Ishikawa (cell line): ENCODE measurements around the gene TRIL.

Experiments
- CEBPB ChIP-seq: IDR thresholded peaks from 2 replicates; pipeline ENCODE4 v1.6.1; 2012
- CREB1 ChIP-seq: IDR thresholded peaks from 2 replicates; pipeline ENCODE4 v1.6.1; 2012; ENCODE audit warnings: low read depth
- EGR1 ChIP-seq: IDR thresholded peaks from 2 replicates; pipeline ENCODE4 v1.6.1; 2012
- EP300 ChIP-seq: IDR thresholded peaks from 2 replicates; pipeline ENCODE4 v1.6.1; 2012; ENCODE audit warnings: borderline replicate concordance
- FOXM1 ChIP-seq: IDR thresholded peaks from 2 replicates; pipeline ENCODE4 v1.6.1; 2012; ENCODE audit warnings: low read depth, borderline replicate concordance
- MAX ChIP-seq: IDR thresholded peaks from 2 replicates; pipeline ENCODE4 v1.6.1; 2012
- NFIC ChIP-seq: IDR thresholded peaks from 2 replicates; pipeline ENCODE4 v1.6.1; 2012
- RAD21 ChIP-seq: IDR thresholded peaks from 2 replicates; pipeline ENCODE4 v1.6.1; 2012; ENCODE audit warnings: low read depth
- TAF1 ChIP-seq: IDR thresholded peaks from 2 replicates; pipeline ENCODE4 v1.6.1; 2012; ENCODE audit warnings: low read depth, mild to moderate bottlenecking
- TCF12 ChIP-seq: IDR thresholded peaks from 2 replicates; pipeline ENCODE4 v1.6.1; 2012; ENCODE audit warnings: low read depth
- TEAD4 ChIP-seq: IDR thresholded peaks from 2 replicates; pipeline ENCODE4 v1.6.1; 2012
- USF1 ChIP-seq: IDR thresholded peaks from 2 replicates; pipeline ENCODE4 v1.6.1; 2012
- YY1 ChIP-seq: IDR thresholded peaks from 2 replicates; pipeline ENCODE4 v1.6.1; 2012; ENCODE audit warnings: low read depth
- ZBTB7A ChIP-seq: IDR thresholded peaks from 2 replicates; pipeline ENCODE4 v1.6.1; 2012; ENCODE audit warnings: low read depth
- TF ChIP-seq, protein P1 (sequence below): IDR thresholded peaks from 2 replicates; pipeline ENCODE4 v1.6.1; 2012; ENCODE audit warnings: low read depth, mild to moderate bottlenecking

The TRIL gene

DNA sequence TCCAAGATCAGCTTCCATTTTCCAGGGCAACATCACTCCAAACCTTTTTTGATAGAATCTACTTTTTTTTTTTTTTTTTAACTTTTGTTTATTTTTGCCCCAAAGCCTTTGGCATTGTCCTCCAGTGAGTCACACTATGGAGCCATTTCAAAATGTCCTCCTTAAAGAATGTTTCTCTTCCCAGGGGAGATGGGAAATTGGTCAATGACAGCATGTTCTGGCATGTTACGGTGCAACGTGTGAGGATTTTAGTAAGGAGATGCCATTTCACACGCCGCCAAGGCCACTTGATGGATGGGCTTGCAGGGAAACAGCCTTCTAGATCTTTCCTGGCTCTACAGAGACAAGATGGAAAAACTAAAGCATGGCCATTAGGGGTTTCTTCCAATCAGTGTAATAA is 30.7 kb upstream of the TRIL start:
- TF ChIP-seq MAX (no peak), YY1 (no peak), EGR1 (no peak), CEBPB (no peak), TAF1 (no peak), CREB1 (no peak), TCF12 (no peak), FOXM1 (no peak), USF1 (no peak), NFIC (no peak), EP300 (no peak), ZBTB7A (no peak), RAD21 (no peak), TEAD4 (no peak)
- TF ChIP-seq, protein P1, sequence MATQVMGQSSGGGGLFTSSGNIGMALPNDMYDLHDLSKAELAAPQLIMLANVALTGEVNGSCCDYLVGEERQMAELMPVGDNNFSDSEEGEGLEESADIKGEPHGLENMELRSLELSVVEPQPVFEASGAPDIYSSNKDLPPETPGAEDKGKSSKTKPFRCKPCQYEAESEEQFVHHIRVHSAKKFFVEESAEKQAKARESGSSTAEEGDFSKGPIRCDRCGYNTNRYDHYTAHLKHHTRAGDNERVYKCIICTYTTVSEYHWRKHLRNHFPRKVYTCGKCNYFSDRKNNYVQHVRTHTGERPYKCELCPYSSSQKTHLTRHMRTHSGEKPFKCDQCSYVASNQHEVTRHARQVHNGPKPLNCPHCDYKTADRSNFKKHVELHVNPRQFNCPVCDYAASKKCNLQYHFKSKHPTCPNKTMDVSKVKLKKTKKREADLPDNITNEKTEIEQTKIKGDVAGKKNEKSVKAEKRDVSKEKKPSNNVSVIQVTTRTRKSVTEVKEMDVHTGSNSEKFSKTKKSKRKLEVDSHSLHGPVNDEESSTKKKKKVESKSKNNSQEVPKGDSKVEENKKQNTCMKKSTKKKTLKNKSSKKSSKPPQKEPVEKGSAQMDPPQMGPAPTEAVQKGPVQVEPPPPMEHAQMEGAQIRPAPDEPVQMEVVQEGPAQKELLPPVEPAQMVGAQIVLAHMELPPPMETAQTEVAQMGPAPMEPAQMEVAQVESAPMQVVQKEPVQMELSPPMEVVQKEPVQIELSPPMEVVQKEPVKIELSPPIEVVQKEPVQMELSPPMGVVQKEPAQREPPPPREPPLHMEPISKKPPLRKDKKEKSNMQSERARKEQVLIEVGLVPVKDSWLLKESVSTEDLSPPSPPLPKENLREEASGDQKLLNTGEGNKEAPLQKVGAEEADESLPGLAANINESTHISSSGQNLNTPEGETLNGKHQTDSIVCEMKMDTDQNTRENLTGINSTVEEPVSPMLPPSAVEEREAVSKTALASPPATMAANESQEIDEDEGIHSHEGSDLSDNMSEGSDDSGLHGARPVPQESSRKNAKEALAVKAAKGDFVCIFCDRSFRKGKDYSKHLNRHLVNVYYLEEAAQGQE, result no peak

- no peak for TF ChIP-seq MAX
- TF ChIP-seq NFIC, result no peak
- no peak for TF ChIP-seq YY1
- TF ChIP-seq USF1, result no peak
- no peak for TF ChIP-seq TCF12
- no peak for TF ChIP-seq CEBPB
- no peak for TF ChIP-seq RAD21
Observed at GRCh38 chr7:28988091-28988490, 30.0 kb upstream of the TRIL start.

GRCh38 chr7:28986765-28987110 is 28.6 kb upstream of the TRIL start:
- peak; percentile 43; the same call in 1 of the 2 replicates for TF ChIP-seq CEBPB
- no peak for TF ChIP-seq NFIC

DNA sequence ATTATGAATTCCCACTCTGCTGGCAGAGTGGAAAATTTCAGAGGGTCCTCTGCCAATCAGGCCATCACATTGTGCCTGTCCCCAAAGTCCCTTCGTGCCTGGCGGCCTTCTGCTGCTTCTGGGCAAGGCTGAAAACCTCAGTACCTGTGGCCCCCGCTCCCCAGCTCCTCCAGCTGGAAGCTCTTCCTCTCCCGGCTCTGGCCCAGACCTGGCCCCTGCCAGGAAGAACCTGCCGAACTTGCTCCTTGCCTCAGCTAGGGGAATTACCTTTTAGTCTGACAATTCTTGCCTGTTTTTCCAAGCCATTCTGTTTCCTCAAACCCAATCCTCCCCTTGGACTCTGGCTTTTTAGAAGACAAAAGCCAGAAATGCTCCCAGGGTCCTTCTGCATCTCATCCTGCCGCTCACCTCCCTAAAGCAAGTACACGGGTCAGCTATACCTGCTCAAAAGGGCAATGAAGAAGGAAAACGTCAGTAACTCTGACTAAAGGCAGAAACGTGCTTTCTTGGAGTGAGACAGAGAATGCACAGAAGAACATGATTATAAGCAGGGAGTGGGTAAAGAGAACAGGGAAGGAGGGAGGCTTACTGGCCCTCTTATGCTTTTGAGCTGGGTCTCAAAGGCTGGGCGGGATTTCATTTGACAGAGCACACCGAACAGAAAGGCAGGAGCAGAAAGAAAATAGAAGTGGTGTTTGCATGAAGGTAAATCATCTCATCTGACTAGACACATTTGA is 28.1 kb upstream of the TRIL start:
- TF ChIP-seq RAD21, result no peak
- no peak for TF ChIP-seq MAX
- no peak for TF ChIP-seq EP300
- TF ChIP-seq CREB1, result no peak
- TF ChIP-seq, protein P1, result no peak
- TF ChIP-seq ZBTB7A, result no peak

DNA sequence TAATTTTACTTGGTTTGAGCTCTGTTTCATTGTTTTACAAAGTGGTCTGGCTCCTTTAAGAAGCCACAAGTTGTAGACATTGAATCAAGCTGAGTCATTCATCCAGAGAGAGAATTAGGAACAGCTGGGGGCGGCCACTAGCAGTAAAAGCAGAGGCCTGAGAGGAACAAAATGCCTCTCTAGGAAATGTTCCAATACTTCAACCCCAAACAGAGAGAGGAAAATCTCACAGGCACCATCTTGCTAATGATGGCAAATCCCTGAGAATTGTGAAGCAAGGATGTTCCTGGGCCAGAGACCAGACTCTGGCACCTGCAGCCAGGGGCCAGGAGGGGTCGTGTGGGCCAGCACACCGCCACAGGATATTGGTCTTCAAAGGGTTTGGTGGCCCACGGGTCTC is 26.5 kb upstream of the TRIL start:
- TF ChIP-seq EP300 (no peak), MAX (peak; percentile 11; the same call in 1 of the 2 replicates), EGR1 (no peak)

DNA sequence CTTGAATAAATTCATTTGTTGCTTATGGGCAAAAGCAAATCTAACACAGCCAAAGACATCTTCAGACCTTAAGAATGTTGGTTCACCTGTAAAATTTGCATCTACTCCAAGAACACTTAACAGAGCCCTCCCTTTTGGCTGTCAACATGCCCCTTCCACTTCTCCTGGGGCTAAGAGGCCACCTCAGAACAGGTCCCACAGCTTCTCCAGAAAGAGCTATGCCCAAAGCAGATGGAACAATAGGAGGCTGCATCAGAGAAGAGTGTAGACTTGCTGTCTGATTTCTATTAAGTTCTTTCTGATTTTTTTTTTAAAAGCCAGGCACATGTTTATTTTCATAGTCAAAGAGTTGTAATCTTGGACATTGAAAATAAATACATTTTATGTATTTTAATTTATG is 26.1 kb upstream of the TRIL start:
- TF ChIP-seq USF1 (no peak), TAF1 (no peak), RAD21 (no peak), FOXM1 (no peak)
